HepG2 (cell line): ENCODE results near the gene HOXC10. TPM values are rescaled to one million over a fixed set of nuclear protein-coding genes. Genes with fewer than 3 reads are reported as not detected.

Source experiments
- CBX2 ChIP-seq, 2 experiments: fragments of 200-600 bp in 1 of 2; sonication (generic); formaldehyde crosslinking in 1 of 2; IDR thresholded peaks; 2 replicates each; pipeline versions ENCODE4 v1.7.0 to v1.8.1; 2018 to 2022; ENCODE audit warnings: low read depth in 2 of 2, low read length in 1 of 2, mild to moderate bottlenecking in 1 of 2, missing genetic modification reagents in 1 of 2
- FOXM1 ChIP-seq: sonication (generic); formaldehyde crosslinking; IDR thresholded peaks from 2 replicates; pipeline ENCODE4 v1.5.0; 2020; ENCODE audit warnings: missing genetic modification reagents
- GTF2F1 ChIP-seq: fragments of 150-350 bp; IDR thresholded peaks from 2 replicates; pipeline ENCODE4 v1.6.1; 2014; ENCODE audit warnings: low read length
- HNRNPUL1 ChIP-seq: fragments of 200-400 bp; formaldehyde crosslinking; IDR thresholded peaks from 2 replicates; pipeline ENCODE4 v1.6.1; 2017; ENCODE audit warnings: low read depth, mild to moderate bottlenecking, low read length, moderate library complexity
- SALL2 ChIP-seq: sonication (generic); formaldehyde crosslinking; IDR thresholded peaks from 2 replicates; pipeline ENCODE4 v1.8.1; 2023; ENCODE audit warnings: mild to moderate bottlenecking, missing genetic modification reagents, inconsistent platforms
- SRF ChIP-seq: IDR thresholded peaks from 2 replicates; pipeline ENCODE4 v1.6.1; 2011; ENCODE audit warnings: mild to moderate bottlenecking, low read depth, low read length, moderate library complexity
- ZNF543 ChIP-seq: sonication (generic); formaldehyde crosslinking; IDR thresholded peaks from 2 replicates; pipeline ENCODE4 v1.4.0; 2020; ENCODE audit warnings: mild to moderate bottlenecking, missing genetic modification reagents
- ZNF546 ChIP-seq: sonication (generic); formaldehyde crosslinking; conservative IDR thresholded peaks from 2 replicates; pipeline ENCODE4 v1.8.1; 2023; ENCODE audit warnings: mild to moderate bottlenecking, missing genetic modification reagents
- ZNF556 ChIP-seq: sonication (generic); formaldehyde crosslinking; IDR thresholded peaks from 2 replicates; pipeline ENCODE4 v1.4.0; 2020; ENCODE audit warnings: mild to moderate bottlenecking, missing genetic modification reagents, borderline replicate concordance
- polyA plus RNA-seq, 8 experiments: library from polyadenylated mRNA; depleted of rRNA in 3 of 8; stranded (reverse) in 7 of 8; unstranded in 1 of 8; fragments of >200 nt; fragmentation: Illumina TruSeq in 4 of 8; extraction: Trizol in 4 of 8; gene quantifications; 2 replicates each; pipeline versions ENCODE4 v1.2.1 to v1.2.3, GENCODE V29; 2011 to 2016; ENCODE audit warnings: low read depth in 4 of 8, missing spikeins in 1 of 8, mixed read lengths in 1 of 8; ENCODE audit not compliant: insufficient read depth in 1 of 8
- total RNA-seq, 5 experiments: library from RNA; depleted of rRNA; stranded (reverse); fragments of >200 nt; fragmentation: Illumina TruSeq; extraction: Trizol; gene quantifications; 2 replicates each; pipeline ENCODE4 v1.2.3, GENCODE V29; 2016; ENCODE audit warnings: low read depth in 1 of 5
- TF ChIP-seq, protein P1 (sequence below), 2 experiments: fragments of 450-650 bp in 1 of 2; sonication (generic) in 1 of 2; formaldehyde crosslinking; IDR thresholded peaks; 2 replicates each; pipeline versions ENCODE4 v1.5.0 to v1.8.0; 2020 to 2022; ENCODE audit warnings: mild to moderate bottlenecking in 1 of 2, missing genetic modification reagents in 1 of 2
- TF ChIP-seq, protein P2 (sequence below): IDR thresholded peaks from 2 replicates; pipeline ENCODE4 v1.6.1; 2018; ENCODE audit warnings: missing genetic modification reagents, mild to moderate bottlenecking, missing compliant biosample characterization
- TF ChIP-seq, protein P3 (sequence below), 2 experiments: fragments of 450-650 bp in 1 of 2; sonication (generic) in 1 of 2; formaldehyde crosslinking in 1 of 2; IDR thresholded peaks; 2 replicates each; pipeline versions ENCODE4 v1.6.1 to v1.8.0; 2016 to 2022; ENCODE audit warnings: antibody characterized with exemption in 1 of 2, mild to moderate bottlenecking in 1 of 2, missing genetic modification reagents in 1 of 2
- TF ChIP-seq, protein P4 (sequence below): sonication (generic); formaldehyde crosslinking; IDR thresholded peaks from 2 replicates; pipeline ENCODE4 v1.4.0; 2020; ENCODE audit warnings: missing genetic modification reagents

HOXC10 gene
- total and polyA plus RNA-seq, 2 of the 13 experiments (the other 11 are each of a cell fraction or from before 2014, with no cell fraction given): not detected

DNA sequence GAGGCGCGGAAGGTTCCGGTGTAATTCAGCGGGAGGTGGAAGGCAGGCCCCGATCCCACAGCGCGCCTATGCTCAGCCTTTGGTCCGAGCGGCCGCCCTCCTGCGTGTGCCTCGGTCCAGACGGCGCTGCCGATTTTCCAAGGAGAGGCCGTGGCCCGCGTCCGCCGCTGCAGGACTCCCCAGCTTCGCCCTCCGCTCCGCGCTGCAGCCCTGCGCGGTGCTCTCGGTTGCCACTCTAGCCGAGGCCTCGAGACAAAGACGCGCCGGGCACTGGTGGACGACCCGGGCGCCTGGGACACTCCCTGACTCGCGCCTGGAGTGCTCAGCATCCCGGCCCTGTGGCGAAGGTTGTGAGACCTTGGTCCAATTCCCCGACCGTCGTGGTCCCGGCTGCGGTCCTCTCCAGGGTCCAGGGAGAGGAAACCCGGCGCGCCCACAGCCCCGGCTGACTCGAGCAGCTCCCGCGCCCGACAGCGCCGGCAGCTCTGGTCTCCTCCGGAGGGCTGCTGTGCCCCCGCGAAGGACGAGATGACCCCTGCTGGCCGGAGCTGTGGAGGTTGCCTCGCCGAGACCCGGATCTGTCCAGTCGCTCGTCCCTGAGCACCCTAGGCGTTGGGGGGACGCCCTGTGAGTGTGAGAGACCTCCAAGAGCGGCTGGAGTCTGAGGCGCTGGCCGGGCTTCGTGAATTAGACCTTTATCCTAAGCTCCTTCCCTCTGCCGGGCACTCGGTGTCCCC is 23.8 kb upstream of the HOXC10 start (continued):
- TF ChIP-seq, protein P1, sequence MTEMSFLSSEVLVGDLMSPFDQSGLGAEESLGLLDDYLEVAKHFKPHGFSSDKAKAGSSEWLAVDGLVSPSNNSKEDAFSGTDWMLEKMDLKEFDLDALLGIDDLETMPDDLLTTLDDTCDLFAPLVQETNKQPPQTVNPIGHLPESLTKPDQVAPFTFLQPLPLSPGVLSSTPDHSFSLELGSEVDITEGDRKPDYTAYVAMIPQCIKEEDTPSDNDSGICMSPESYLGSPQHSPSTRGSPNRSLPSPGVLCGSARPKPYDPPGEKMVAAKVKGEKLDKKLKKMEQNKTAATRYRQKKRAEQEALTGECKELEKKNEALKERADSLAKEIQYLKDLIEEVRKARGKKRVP (CRISPR knock-in tag; IDR thresholded peaks at IDR 0.05): no peak
- TF ChIP-seq SRF: no peak
- no peak for TF ChIP-seq GTF2F1
- TF ChIP-seq SALL2: no peak
- TF ChIP-seq HNRNPUL1: no peak
- TF ChIP-seq, protein P2, sequence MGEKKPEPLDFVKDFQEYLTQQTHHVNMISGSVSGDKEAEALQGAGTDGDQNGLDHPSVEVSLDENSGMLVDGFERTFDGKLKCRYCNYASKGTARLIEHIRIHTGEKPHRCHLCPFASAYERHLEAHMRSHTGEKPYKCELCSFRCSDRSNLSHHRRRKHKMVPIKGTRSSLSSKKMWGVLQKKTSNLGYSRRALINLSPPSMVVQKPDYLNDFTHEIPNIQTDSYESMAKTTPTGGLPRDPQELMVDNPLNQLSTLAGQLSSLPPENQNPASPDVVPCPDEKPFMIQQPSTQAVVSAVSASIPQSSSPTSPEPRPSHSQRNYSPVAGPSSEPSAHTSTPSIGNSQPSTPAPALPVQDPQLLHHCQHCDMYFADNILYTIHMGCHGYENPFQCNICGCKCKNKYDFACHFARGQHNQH (CRISPR knock-in tag): no peak
- TF ChIP-seq ZNF546 (CRISPR knock-in tag): no peak
- TF ChIP-seq, protein P3, sequence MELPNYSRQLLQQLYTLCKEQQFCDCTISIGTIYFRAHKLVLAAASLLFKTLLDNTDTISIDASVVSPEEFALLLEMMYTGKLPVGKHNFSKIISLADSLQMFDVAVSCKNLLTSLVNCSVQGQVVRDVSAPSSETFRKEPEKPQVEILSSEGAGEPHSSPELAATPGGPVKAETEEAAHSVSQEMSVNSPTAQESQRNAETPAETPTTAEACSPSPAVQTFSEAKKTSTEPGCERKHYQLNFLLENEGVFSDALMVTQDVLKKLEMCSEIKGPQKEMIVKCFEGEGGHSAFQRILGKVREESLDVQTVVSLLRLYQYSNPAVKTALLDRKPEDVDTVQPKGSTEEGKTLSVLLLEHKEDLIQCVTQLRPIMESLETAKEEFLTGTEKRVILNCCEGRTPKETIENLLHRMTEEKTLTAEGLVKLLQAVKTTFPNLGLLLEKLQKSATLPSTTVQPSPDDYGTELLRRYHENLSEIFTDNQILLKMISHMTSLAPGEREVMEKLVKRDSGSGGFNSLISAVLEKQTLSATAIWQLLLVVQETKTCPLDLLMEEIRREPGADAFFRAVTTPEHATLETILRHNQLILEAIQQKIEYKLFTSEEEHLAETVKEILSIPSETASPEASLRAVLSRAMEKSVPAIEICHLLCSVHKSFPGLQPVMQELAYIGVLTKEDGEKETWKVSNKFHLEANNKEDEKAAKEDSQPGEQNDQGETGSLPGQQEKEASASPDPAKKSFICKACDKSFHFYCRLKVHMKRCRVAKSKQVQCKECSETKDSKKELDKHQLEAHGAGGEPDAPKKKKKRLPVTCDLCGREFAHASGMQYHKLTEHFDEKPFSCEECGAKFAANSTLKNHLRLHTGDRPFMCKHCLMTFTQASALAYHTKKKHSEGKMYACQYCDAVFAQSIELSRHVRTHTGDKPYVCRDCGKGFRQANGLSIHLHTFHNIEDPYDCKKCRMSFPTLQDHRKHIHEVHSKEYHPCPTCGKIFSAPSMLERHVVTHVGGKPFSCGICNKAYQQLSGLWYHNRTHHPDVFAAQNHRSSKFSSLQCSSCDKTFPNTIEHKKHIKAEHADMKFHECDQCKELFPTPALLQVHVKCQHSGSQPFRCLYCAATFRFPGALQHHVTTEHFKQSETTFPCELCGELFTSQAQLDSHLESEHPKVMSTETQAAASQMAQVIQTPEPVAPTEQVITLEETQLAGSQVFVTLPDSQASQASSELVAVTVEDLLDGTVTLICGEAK (IDR thresholded peaks at IDR 0.05): no peak
- TF ChIP-seq, protein P3 (CRISPR knock-in tag; IDR thresholded peaks at IDR 0.05): peak; percentile 34; the same call in 1 of the 2 replicates
- no peak for TF ChIP-seq ZNF556
- 0 out of 2 replicates have a peak, but pooled peaks have one; percentile 49 for TF ChIP-seq ZNF543 (CRISPR knock-in tag)
- no peak for TF ChIP-seq CBX2 (IDR thresholded peaks at IDR 0.05; ENCODE audit: low read depth, low read length)
- peak; percentile 25; the same call in 1 of the 2 replicates for TF ChIP-seq CBX2 (CRISPR knock-in tag; IDR thresholded peaks at IDR 0.05; ENCODE audit: low read depth)
- TF ChIP-seq FOXM1: no peak
- TF ChIP-seq, protein P4, sequence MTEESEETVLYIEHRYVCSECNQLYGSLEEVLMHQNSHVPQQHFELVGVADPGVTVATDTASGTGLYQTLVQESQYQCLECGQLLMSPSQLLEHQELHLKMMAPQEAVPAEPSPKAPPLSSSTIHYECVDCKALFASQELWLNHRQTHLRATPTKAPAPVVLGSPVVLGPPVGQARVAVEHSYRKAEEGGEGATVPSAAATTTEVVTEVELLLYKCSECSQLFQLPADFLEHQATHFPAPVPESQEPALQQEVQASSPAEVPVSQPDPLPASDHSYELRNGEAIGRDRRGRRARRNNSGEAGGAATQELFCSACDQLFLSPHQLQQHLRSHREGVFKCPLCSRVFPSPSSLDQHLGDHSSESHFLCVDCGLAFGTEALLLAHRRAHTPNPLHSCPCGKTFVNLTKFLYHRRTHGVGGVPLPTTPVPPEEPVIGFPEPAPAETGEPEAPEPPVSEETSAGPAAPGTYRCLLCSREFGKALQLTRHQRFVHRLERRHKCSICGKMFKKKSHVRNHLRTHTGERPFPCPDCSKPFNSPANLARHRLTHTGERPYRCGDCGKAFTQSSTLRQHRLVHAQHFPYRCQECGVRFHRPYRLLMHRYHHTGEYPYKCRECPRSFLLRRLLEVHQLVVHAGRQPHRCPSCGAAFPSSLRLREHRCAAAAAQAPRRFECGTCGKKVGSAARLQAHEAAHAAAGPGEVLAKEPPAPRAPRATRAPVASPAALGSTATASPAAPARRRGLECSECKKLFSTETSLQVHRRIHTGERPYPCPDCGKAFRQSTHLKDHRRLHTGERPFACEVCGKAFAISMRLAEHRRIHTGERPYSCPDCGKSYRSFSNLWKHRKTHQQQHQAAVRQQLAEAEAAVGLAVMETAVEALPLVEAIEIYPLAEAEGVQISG (CRISPR knock-in tag): no peak
- TF ChIP-seq, all 625 proteins: peak for 23
